Mucosa of stomach (tissue), 1 donor: ENCODE results near the gene FRZB.

Experiments used
- H3K27me3 ChIP-seq: one replicate; pipeline ENCODE4 v1.7.0; 2013; ENCODE audit warnings: mild to moderate bottlenecking, low read length; ENCODE audit not compliant: control insufficient read depth, insufficient read depth
- H3K36me3 ChIP-seq: one replicate; pipeline ENCODE4 v1.7.0; 2013; ENCODE audit warnings: low read length; ENCODE audit not compliant: control insufficient read depth, insufficient read depth
- H3K4me1 ChIP-seq: one replicate; pipeline ENCODE4 v1.7.0; 2013; ENCODE audit warnings: mild to moderate bottlenecking, low read length; ENCODE audit not compliant: control insufficient read depth, insufficient read depth
- H3K4me3 ChIP-seq: one replicate; pipeline ENCODE4 v1.7.0; 2013; ENCODE audit warnings: low read length
- H3K9ac ChIP-seq: one replicate; pipeline ENCODE4 v1.7.0; 2013; ENCODE audit warnings: mild to moderate bottlenecking, low read length, moderate library complexity
- H3K9me3 ChIP-seq: one replicate; pipeline ENCODE4 v1.7.0; 2013; ENCODE audit warnings: mild to moderate bottlenecking, low read length, moderate library complexity; ENCODE audit not compliant: control insufficient read depth
- donor health status: Pancreatic carcinoma.

Gene FRZB

DNA sequence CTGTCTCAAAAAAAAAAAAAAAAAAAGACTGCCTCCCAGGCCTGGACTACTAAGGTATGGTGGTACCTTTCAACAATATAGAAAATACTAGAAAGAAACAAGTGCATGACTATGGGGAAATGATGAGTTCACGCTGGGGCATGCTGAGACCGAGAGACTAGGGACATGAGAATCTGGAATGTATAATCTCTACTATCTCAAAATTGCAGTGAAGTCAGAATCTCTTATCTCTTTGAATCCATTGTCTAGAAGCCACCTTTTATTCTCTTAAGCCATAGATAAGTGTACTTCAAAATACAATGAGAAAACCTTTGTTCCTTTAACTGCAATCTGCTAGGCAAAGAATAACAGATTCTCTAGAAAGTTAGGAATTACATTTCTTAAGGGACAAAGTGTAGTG lies 5.6 kb downstream of the FRZB start:
- no peaks in the 10 kb centered on the region for H3K4me1 ChIP-seq
- H3K36me3 ChIP-seq, result no peaks in the 10 kb centered on the region
- H3K9ac ChIP-seq, result no peak overlapping the region
- H3K27me3 ChIP-seq, result peaks cover under 1% of the 10 kb centered on the region
- H3K4me3 ChIP-seq, result no peak overlapping the region
- H3K9me3 ChIP-seq, result no peaks in the 10 kb centered on the region

DNA sequence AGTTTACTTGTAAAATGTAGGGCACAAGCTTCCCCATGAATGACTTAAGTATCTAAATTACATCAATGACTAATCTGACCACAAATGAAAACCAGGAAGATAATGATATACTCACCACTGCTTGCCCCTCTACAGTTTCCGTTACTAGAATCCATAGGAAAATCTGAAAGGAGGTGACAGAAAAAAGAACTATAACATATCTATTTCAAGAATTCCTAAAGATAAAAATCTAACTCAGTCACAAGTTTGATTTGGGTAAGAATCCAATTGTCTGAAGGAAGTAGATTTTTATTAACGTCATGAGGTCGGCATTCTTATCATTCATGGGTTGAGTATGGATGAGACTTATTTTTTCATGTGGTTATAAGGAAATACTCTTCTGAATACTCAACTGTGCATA lies 7.8 kb downstream of the FRZB start:
- Histone ChIP-seq H3K27me3 (no peaks in the 10 kb centered on the region), H3K9ac (no peak overlapping the region), H3K36me3 (no peaks in the 10 kb centered on the region), H3K9me3 (no peaks in the 10 kb centered on the region), H3K4me1 (no peaks in the 10 kb centered on the region), H3K4me3 (no peak overlapping the region)

DNA sequence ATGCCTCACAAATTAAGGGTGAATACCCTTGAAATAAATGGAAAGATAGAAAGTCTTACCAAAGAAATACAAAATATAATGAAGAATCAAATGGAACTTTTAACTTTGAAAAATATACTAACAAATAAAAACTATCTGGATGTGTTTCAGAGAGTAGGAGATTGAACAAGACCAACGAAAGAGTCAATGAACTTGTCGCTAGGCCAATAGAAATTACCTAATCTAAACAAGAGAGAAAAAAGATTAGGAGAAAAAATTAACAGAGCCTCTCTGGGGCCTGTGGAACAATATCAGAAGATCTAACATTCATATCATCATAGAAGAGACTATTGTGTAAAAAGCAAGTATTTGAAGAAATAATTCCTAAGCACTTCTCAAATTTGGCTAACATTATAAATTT lies 11.1 kb downstream of the FRZB start:
- H3K9me3 ChIP-seq, result no peaks in the 10 kb centered on the region
- H3K4me1 ChIP-seq, result no peaks in the 10 kb centered on the region
- H3K4me3 ChIP-seq, result no peak overlapping the region
- no peaks in the 10 kb centered on the region for H3K36me3 ChIP-seq
- no peaks in the 10 kb centered on the region for H3K27me3 ChIP-seq
- H3K9ac ChIP-seq, result no peak overlapping the region

DNA sequence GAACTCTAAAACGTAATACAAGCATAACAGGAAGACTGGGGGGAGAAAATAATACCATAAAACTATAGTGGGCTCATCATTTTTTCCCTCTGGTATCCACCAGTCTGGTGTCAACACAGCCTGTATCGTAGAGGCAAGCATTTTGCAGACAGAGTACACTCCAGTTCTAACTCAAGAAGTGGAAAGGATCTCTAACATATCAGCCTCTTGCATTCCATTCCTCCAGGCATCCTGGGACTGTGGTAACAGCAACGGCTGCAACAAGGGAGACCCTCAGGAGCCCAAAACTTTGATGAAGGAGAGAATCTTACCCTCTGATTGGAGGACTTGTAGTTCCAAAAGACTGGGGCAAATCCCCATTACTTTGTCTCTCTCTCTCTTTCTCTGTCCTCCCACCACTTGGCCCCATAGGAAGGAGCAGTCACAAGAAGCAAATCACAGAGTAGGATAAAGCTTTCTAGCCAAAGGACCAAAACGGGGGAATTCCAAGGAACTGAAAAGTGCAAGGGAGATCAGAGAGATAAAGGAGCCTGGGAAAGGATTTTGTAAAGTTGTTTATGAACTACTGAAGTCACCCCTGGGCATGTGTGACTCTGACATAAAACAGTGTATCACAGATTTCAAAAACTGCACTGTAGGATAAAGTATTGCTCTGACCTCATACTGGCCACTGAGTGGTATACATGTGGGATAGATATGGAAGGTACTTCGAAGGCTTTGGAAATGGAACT lies 11.9 kb downstream of the FRZB start:
- no peaks in the 10 kb centered on the region for H3K36me3 ChIP-seq
- H3K4me3 ChIP-seq, result no peak overlapping the region
- no peak overlapping the region for H3K9ac ChIP-seq
- H3K4me1 ChIP-seq, result no peaks in the 10 kb centered on the region
- H3K9me3 ChIP-seq, result no peaks in the 10 kb centered on the region
- H3K27me3 ChIP-seq, result no peaks in the 10 kb centered on the region

DNA sequence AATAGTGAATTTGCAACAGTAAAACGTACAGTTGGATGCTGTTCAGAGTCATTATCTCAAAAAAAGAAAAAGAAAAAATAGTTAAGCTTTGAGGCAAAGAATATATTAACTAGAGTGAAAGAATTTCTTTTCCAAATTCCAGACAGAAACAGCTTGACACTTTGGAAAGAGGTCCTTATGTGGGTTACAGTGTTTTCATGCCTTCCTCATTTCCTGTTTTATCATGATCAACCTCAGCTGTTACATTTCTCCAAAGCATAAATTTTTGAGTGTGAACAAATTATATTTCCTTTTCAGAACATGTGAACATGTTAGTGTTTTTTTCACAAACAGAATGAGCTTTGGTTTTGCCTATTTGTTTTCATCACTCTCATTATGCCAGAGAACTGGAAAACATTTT lies 13.6 kb downstream of the FRZB start:
- Histone ChIP-seq H3K4me1 (no peaks in the 10 kb centered on the region), H3K9ac (no peak overlapping the region), H3K9me3 (no peaks in the 10 kb centered on the region), H3K4me3 (no peak overlapping the region), H3K36me3 (no peaks in the 10 kb centered on the region), H3K27me3 (no peaks in the 10 kb centered on the region)

DNA sequence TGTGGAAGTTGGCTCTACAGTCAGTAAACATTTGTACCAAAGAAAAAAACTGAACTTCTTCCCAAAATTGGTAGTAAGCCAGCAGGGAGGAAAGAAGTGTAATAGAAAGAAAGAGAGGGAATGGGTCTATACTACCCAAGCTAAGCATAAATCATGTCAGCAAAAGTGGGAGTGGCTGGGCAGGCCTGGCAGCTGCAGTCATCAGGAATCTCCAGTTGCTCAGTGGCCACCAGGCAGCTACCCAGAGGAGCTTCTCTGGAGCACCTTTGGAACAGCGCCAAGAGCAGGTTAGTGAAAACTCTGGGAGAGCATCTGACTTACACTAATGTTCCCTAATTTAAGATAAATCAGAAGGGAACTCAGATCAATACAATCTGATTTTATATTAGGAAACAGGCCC lies 14.3 kb downstream of the FRZB start:
- H3K4me3 ChIP-seq, result no peak overlapping the region
- H3K4me1 ChIP-seq, result no peaks in the 10 kb centered on the region
- H3K27me3 ChIP-seq, result no peaks in the 10 kb centered on the region
- no peaks in the 10 kb centered on the region for H3K36me3 ChIP-seq
- H3K9me3 ChIP-seq, result no peaks in the 10 kb centered on the region
- H3K9ac ChIP-seq, result no peak overlapping the region

DNA sequence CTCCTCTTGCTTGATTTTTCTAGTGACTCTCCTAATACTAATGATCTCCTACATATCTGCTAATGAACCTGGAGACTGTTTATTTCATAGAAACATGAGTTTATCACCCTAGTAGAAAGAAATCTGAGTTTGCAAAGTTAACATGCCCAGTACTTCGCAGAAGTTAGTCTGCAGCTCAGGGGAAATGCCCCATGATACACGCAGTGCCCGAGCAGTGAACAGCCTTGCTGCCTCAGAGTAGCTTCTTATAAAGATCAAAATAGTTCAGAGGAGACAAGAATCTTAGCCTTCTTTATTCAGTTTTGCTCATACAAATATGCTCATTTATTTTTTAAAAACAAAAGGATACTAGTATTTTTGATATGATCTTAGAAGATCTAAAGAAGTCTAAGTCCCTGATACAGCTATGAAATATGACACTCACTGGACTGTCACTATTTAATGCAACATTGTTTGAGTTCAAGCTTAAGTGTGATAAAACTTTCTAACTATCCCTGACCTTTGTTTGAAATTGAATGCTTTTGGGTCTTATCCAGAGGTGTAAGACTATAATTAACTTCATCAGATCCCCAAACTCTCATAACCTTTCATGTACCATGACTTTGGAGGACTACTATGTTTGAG lies 20.5 kb downstream of the FRZB start:
- Histone ChIP-seq H3K4me3 (no peak overlapping the region), H3K27me3 (no peaks in the 10 kb centered on the region), H3K4me1 (no peaks in the 10 kb centered on the region), H3K9ac (no peak overlapping the region), H3K36me3 (no peaks in the 10 kb centered on the region), H3K9me3 (no peaks in the 10 kb centered on the region)

DNA sequence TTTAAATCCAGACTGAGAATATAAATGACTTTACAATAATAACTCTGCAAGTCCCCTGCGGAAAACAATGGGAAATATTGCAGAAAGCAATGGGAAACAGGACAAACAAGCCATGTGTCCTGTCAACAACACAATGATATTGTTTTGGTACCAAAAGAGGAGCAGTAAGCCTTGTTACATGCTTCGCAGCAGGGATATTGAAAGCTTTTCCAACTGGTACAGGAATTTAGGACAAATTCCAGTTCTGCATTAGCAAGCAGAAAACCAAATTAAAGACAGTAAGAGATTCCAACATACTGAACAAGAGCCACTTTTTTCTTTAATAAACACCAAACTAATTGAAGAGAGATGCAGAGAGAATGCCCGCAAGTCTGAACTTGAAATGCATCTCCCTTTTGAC lies 30.0 kb downstream of the FRZB start:
- no peaks in the 10 kb centered on the region for H3K27me3 ChIP-seq
- H3K36me3 ChIP-seq, result no peaks in the 10 kb centered on the region
- no peak overlapping the region for H3K4me3 ChIP-seq
- peaks cover 5% of the 10 kb centered on the region for H3K4me1 ChIP-seq
- H3K9me3 ChIP-seq, result no peaks in the 10 kb centered on the region
- H3K9ac ChIP-seq, result no peak overlapping the region

DNA sequence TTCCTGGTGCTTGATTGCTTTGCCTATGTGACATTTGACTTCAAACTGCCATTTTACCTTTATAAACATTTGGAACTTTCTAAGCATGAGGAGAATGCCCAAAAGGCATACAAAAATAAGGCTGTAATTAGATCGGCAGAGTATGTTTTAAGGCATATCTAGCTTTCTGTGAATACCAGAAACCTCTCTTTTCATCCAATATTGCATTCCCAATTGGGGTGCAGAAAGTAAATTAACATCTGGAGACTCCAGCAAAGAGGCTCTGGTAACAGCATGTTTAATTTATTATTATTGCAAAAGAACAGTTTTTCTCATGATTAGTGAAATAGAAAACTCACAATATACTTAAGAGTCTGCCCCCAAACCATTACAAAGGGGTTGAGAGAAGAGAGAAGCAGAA lies 32.1 kb downstream of the FRZB start:
- Histone ChIP-seq H3K4me3 (no peak overlapping the region), H3K9ac (no peak overlapping the region), H3K36me3 (no peaks in the 10 kb centered on the region), H3K9me3 (no peaks in the 10 kb centered on the region), H3K4me1 (peaks cover 5% of the 10 kb centered on the region), H3K27me3 (no peaks in the 10 kb centered on the region)

DNA sequence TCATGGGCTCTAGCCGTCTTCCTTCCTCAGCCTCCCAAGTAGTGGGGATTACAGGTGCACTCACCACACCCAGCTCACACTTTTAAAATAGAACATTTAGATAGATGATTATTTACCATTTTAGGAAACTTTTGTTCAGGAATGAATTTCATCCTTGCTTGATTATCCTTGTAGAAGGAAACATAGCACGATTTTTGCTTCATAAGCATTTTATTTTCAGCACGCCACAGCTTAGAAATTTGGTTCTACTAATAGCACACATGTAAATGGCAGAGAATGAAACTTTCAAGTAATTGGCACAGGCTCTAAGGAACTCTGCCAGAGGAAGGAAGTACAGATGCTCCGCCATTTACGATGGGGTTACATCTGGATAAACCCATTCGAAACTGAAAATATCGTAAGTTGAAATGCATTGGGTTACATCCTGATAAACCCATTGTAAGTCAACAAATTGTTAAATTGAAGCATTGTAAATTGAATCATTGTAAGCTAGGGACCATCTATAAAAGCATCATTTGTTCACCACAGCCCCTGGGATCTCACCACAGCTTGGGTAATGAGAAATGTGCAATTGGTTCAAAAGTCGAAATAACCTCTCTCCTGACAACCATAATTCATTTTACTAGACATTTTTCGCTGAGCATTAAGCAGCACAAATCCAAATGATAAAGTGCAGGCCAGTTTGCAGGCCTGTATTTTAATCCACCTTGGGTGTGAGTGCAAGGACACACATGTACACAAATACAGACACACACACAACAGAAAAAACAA lies 33.2 kb downstream of the FRZB start:
- peaks cover 5% of the 10 kb centered on the region for H3K4me1 ChIP-seq
- no peak overlapping the region for H3K9ac ChIP-seq

DNA sequence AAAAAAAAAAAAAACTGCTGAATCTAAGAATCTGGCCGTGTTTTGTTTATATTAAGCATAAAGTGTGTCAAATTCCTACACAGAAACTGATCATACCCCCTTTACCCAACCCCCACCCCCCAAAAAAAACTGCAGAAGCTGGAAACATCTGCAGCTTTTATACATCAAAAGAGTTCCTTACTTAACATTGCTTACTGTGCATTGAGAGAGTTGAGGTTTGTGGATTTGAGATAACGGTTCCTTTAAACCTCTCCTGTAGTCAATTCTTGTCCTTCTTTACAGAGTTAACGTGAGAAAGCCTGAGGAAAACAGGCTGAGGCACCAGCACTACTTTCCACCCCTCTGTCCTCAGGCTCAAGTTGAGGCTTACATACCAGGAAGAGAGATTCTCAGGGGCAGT lies 34.5 kb downstream of the FRZB start:
- peaks cover 5% of the 10 kb centered on the region for H3K4me1 ChIP-seq
- H3K4me3 ChIP-seq, result no peak overlapping the region
- H3K9ac ChIP-seq, result no peak overlapping the region
- no peaks in the 10 kb centered on the region for H3K36me3 ChIP-seq
- H3K9me3 ChIP-seq, result no peaks in the 10 kb centered on the region
- H3K27me3 ChIP-seq, result no peaks in the 10 kb centered on the region

More for the DNA sequence above, 33.2 kb downstream of the FRZB start:
- Histone ChIP-seq H3K27me3 (no peaks in the 10 kb centered on the region), H3K36me3 (no peaks in the 10 kb centered on the region), H3K9me3 (no peaks in the 10 kb centered on the region), H3K4me3 (no peak overlapping the region)

DNA sequence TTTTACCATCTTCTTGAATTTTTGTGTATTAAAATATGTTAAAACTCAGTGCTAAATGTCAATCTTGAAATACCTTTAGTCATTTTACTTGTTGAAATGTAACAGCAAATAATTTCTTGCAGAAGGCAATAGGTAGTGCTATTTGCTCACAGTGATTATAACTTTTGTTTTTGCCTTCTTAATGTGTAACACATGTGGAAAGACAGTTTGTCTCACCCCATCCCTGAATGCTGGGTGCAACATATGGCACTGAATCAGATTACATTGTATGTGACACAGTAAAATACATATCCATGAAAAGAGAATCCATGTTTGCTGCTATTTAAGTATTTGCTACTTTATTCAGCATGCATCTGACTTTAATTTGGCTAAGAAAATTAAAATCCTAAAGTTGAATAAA lies 35.3 kb downstream of the FRZB start:
- H3K27me3 ChIP-seq, result no peaks in the 10 kb centered on the region
- peaks cover 9% of the 10 kb centered on the region for H3K4me1 ChIP-seq
- no peaks in the 10 kb centered on the region for H3K9me3 ChIP-seq
- H3K36me3 ChIP-seq, result no peaks in the 10 kb centered on the region
- H3K9ac ChIP-seq, result no peak overlapping the region
- no peak overlapping the region for H3K4me3 ChIP-seq
